Mucosa of rectum (tissue), 2 donors: Measurements from ENCODE around the gene PCNP.

Experiments
- H3K27ac ChIP-seq, 2 donors: one replicate each; pipeline ENCODE4 v1.7.0; 2013; ENCODE audit warnings: inconsistent platforms in 2 of 2, low read depth in 2 of 2, low read length in 2 of 2
- H3K27me3 ChIP-seq, 2 donors: one replicate each; pipeline ENCODE4 v1.7.0; 2013; ENCODE audit warnings: low read length in 2 of 2; ENCODE audit not compliant: control insufficient read depth in 2 of 2, insufficient read depth in 2 of 2
- H3K36me3 ChIP-seq, 2 donors: one replicate each; pipeline ENCODE4 v1.7.0; 2013; ENCODE audit warnings: low read length in 2 of 2; ENCODE audit not compliant: control insufficient read depth in 2 of 2, insufficient read depth in 2 of 2
- H3K4me1 ChIP-seq, 2 donors: one replicate each; pipeline ENCODE4 v1.7.0; 2013; ENCODE audit warnings: low read length in 2 of 2, mild to moderate bottlenecking in 1 of 2; ENCODE audit not compliant: control insufficient read depth in 2 of 2, insufficient read depth in 2 of 2
- H3K4me3 ChIP-seq, 2 donors: one replicate each; pipeline ENCODE4 v1.7.0; 2013; ENCODE audit warnings: low read length in 2 of 2
- H3K9ac ChIP-seq, 2 donors: one replicate each; pipeline ENCODE4 v1.7.0; 2013; ENCODE audit warnings: low read length in 2 of 2, low read depth in 1 of 2, mild to moderate bottlenecking in 1 of 2
- H3K9me3 ChIP-seq, 2 donors: one replicate each; pipeline ENCODE4 v1.7.0; 2013; ENCODE audit warnings: low read length in 2 of 2; ENCODE audit not compliant: control insufficient read depth in 2 of 2
- donor health status: healthy.
- donor health status: Normal muscosa, but diverticular disease.

PCNP gene

GRCh38 chr3:101632586-101632985 lies 58.6 kb downstream of the PCNP start:
- Histone ChIP-seq H3K4me1 (no peaks in the 10 kb centered on the region), H3K36me3 (no peaks in the 10 kb centered on the region), H3K9me3 (no peaks in the 10 kb centered on the region), H3K27me3 (no peaks in the 10 kb centered on the region), H3K4me3 (no peak overlapping the region), H3K9ac (no peak overlapping the region), H3K27ac (no peak overlapping the region)

GRCh38 chr3:101633186-101633585 lies 59.2 kb downstream of the PCNP start:
- H3K9me3 ChIP-seq, result no peaks in the 10 kb centered on the region
- no peaks in the 10 kb centered on the region for H3K4me1 ChIP-seq
- H3K36me3 ChIP-seq, result no peaks in the 10 kb centered on the region

GRCh38 chr3:101634591-101635196 lies 60.7 kb downstream of the PCNP start:
- Histone ChIP-seq H3K36me3 (no peaks in the 10 kb centered on the region), H3K4me1 (no peaks in the 10 kb centered on the region), H3K9ac (no peak overlapping the region), H3K4me3 (no peak overlapping the region), H3K27ac (no peak overlapping the region), H3K9me3 (no peaks in the 10 kb centered on the region), H3K27me3 (no peaks in the 10 kb centered on the region)

More at GRCh38 chr3:101633186-101633585, 59.2 kb downstream of the PCNP start:
- Histone ChIP-seq H3K27ac (no peak overlapping the region), H3K9ac (no peak overlapping the region), H3K27me3 (no peaks in the 10 kb centered on the region), H3K4me3 (no peak overlapping the region)

- Histone ChIP-seq H3K4me3 (no peak overlapping the region), H3K4me1 (no peaks in the 10 kb centered on the region), H3K27ac (no peak overlapping the region), H3K9me3 (no peaks in the 10 kb centered on the region), H3K9ac (no peak overlapping the region), H3K27me3 (no peaks in the 10 kb centered on the region), H3K36me3 (no peaks in the 10 kb centered on the region)
These were observed 61.4 kb downstream of the PCNP start for GRCh38 chr3:101635345-101635744.

GRCh38 chr3:101635954-101636798 lies 62.2 kb downstream of the PCNP start:
- Histone ChIP-seq H3K4me1 (no peaks in the 10 kb centered on the region), H3K9me3 (no peaks in the 10 kb centered on the region), H3K36me3 (no peaks in the 10 kb centered on the region), H3K27ac (no peak overlapping the region), H3K9ac (no peak overlapping the region), H3K27me3 (no peaks in the 10 kb centered on the region), H3K4me3 (no peak overlapping the region)

GRCh38 chr3:101637451-101637850 lies 63.5 kb downstream of the PCNP start:
- H3K9me3 ChIP-seq, result no peaks in the 10 kb centered on the region
- no peaks in the 10 kb centered on the region for H3K27me3 ChIP-seq
- H3K4me1 ChIP-seq, result no peaks in the 10 kb centered on the region
- no peak overlapping the region for H3K4me3 ChIP-seq
- H3K36me3 ChIP-seq, result no peaks in the 10 kb centered on the region
- H3K9ac ChIP-seq, result no peak overlapping the region
- no peak overlapping the region for H3K27ac ChIP-seq

GRCh38 chr3:101638261-101638745 lies 64.3 kb downstream of the PCNP start:
- H3K4me1 ChIP-seq, result no peaks in the 10 kb centered on the region

GRCh38 chr3:101639280-101639963 lies 65.4 kb downstream of the PCNP start:
- no peaks in the 10 kb centered on the region for H3K27me3 ChIP-seq
- no peaks in the 10 kb centered on the region for H3K9me3 ChIP-seq
- H3K36me3 ChIP-seq, result no peaks in the 10 kb centered on the region
- H3K4me3 ChIP-seq, result no peak overlapping the region
- no peak overlapping the region for H3K27ac ChIP-seq
- H3K9ac ChIP-seq, result no peak overlapping the region
- no peaks in the 10 kb centered on the region for H3K4me1 ChIP-seq

More at GRCh38 chr3:101638261-101638745, 64.3 kb downstream of the PCNP start:
- no peaks in the 10 kb centered on the region for H3K9me3 ChIP-seq
- H3K36me3 ChIP-seq, result no peaks in the 10 kb centered on the region
- no peak overlapping the region for H3K4me3 ChIP-seq
- H3K27ac ChIP-seq, result no peak overlapping the region
- no peak overlapping the region for H3K9ac ChIP-seq
- H3K27me3 ChIP-seq, result no peaks in the 10 kb centered on the region

- H3K4me3 ChIP-seq, result no peak overlapping the region
- no peaks in the 10 kb centered on the region for H3K9me3 ChIP-seq
- H3K4me1 ChIP-seq, result no peaks in the 10 kb centered on the region
- H3K27ac ChIP-seq, result no peak overlapping the region
- no peaks in the 10 kb centered on the region for H3K27me3 ChIP-seq
- no peaks in the 10 kb centered on the region for H3K36me3 ChIP-seq
- no peak overlapping the region for H3K9ac ChIP-seq
These were observed 66.3 kb downstream of the PCNP start for GRCh38 chr3:101640256-101640655.
